HL-60 (cell line): ENCODE data around the gene ADGRG6.

Source experiments
- DNase-seq, 2 experiments: peaks; one replicate each; pipeline ENCODE4 v3.0.0-alpha.2; 2010 to 2020; ENCODE audit warnings: low read depth in 1 of 2, low spot score in 1 of 2
- H3K27ac ChIP-seq: fragments of 250-450 bp; sonication (Bioruptor Pico); replicated peaks from 2 replicates; pipeline ENCODE4 v1.5.1; 2020; ENCODE audit warnings: mild to moderate bottlenecking, moderate library complexity
- H3K27me3 ChIP-seq: fragments of 250-450 bp; sonication (Bioruptor Pico); 2 replicates; pipeline ENCODE4 v1.5.1; 2021; ENCODE audit warnings: mild to moderate bottlenecking, moderate library complexity; ENCODE audit not compliant: insufficient read depth, poor library complexity, severe bottlenecking
- H3K4me3 ChIP-seq: replicated peaks from 2 replicates; pipeline ENCODE4 v1.5.1; 2011; ENCODE audit warnings: mild to moderate bottlenecking, control low read depth, low read length; ENCODE audit not compliant: insufficient read depth
- CTCF ChIP-seq: IDR thresholded peaks from one replicate; pipeline ENCODE4 v1.5.1; 2011; ENCODE audit warnings: low read length, control low read depth, inconsistent platforms; ENCODE audit not compliant: insufficient read depth
- GABPA ChIP-seq: IDR thresholded peaks from 2 replicates; pipeline ENCODE4 v1.6.1; 2012; ENCODE audit warnings: low read depth
- POLR2AphosphoS5 ChIP-seq: IDR thresholded peaks from 2 replicates; pipeline ENCODE4 v1.6.1; 2012; ENCODE audit warnings: low read depth
- REST ChIP-seq: IDR thresholded peaks from 2 replicates; pipeline ENCODE4 v1.6.1; 2012; ENCODE audit warnings: low read depth; ENCODE audit not compliant: insufficient replicate concordance
- SPI1 ChIP-seq: IDR thresholded peaks from 2 replicates; pipeline ENCODE4 v1.6.1; 2012; ENCODE audit warnings: low read depth, mild to moderate bottlenecking, borderline replicate concordance

ADGRG6 gene

GRCh38 chr6:142275236-142276006, 26.4 kb upstream of the ADGRG6 start:
- TF ChIP-seq SPI1 (no peak), CTCF (no peak), REST (no peak), POLR2AphosphoS5 (no peak), GABPA (no peak)
- no peak for DNase-seq
- Histone ChIP-seq H3K4me3 (no peak overlapping the region), H3K27me3 (no peaks in the 10 kb centered on the region), H3K27ac (no peak overlapping the region)

- no peaks in the 10 kb centered on the region for H3K27me3 ChIP-seq
- no peak overlapping the region for H3K4me3 ChIP-seq
- no peak for TF ChIP-seq REST
- TF ChIP-seq CTCF: no peak
- TF ChIP-seq GABPA: no peak
- H3K27ac ChIP-seq: no peak overlapping the region
- no peak for DNase-seq
Measured at GRCh38 chr6:142276256-142276655, 25.6 kb upstream of the ADGRG6 start.

DNA sequence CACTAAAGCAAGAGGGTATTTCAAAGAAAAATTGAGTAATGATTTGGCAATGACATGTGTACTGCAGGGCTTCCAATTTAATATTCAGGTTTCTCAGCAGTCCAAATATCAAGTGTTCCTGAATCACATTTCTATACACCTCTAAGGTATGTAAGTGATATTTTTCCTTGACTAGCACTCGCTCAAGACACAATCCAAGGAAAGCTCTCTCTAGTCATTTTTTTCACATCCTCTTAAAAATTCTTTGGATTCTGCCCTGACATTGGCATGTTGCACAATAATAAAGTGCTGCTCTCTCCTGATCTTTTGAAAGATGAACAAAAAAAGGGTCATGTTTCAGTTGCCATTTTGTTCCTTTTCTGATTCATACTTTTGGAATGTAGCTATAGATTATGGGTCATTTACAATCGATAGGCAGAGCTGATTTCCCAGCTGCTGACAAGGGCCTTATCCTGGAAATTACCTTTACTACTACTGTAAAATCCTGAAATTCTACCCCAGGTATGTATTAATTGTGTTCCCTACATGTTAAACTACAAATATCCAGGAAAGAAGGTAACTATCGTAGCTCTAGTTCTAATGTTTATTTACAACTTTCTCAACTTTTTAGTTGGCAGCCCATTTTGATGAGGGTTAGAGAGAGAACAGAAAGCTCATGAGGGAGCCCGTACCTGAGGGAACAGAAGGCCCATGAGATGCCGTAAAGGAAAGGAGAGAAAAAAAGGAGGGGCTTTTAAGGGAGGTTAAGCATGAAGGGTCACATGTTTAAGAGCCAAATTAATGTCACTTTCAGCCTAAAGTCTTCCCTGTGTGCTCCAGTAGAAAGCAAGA, 22.2 kb upstream of the ADGRG6 start:
- Histone ChIP-seq H3K4me3 (no peak overlapping the region), H3K27me3 (no peaks in the 10 kb centered on the region), H3K27ac (no peak overlapping the region)
- DNase-seq: no peak
- no peak for TF ChIP-seq CTCF
- TF ChIP-seq GABPA: no peak
- TF ChIP-seq POLR2AphosphoS5: no peak
- TF ChIP-seq REST: no peak
- no peak for TF ChIP-seq SPI1
